ENCODE data around the gene SIK3.
"Not testable (repeated sequence)": the region's sequence is repeated elsewhere in the genome, so short reads cannot be mapped to it uniquely, and the experiment has no call there.

DNA sequence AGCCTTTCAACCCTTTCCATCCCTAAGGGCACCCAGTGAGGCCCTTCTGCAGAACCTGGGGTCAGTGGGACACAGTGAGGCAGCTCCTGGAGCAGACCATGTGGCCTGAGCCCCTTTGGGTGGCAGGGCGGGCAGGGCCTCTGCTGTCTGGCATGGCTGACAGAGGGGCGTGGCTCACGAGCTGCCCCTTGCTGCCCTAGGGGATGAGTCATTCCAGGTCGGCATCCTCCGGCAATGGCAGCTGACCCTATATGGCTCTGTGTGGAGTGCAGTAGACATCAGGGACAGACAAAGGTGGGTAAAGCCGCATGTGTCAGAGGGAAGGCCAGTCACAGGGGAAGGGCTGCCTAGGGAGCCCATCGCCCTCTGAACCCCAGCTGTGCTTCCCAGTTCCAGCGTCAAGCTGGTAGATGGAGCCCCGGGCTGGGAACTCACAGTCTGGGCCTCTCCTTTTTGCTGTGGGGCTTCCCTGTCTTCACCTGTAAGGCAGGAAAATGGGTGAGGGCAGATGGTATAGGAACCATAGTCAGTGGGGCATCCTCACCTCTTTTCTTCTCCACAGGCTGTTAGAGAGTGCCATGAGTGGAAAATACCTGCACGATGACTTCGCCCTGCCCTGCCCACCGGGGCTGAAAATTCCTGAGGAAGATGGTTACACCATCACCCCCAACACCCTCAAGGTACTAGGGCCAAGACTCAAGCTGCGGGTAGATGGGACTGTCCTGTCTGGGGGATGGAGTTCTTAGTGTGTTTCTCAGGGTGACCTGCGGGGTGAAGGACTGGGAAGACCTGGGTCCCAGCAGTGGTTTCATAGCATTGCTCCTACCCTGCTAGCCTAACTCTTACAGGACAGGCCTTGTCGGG, 39.2 kb upstream of the SIK3 start:
- not testable (repeated sequence) for TF ChIP-seq CTCF, POLR2A, EP300 (IDR thresholded peaks at IDR 0.05)
